C4-2B (cell line): ENCODE results near the gene WNT5B.

Source experiments
- CTCF ChIP-seq: fragments of 450-650 bp; conservative IDR thresholded peaks from 2 replicates; pipeline ENCODE4 v1.5.1; 2017; ENCODE audit warnings: mild to moderate bottlenecking
- ZFX ChIP-seq: fragments of 450-650 bp; IDR thresholded peaks from 2 replicates; pipeline ENCODE4 v1.6.1; 2017

- TF ChIP-seq CTCF (no peak), ZFX (no peak)
These were observed 22.9 kb downstream of the WNT5B start for GRCh38 chr12:1651946-1652345.
